GM18868 (cell line): Measurements from ENCODE around the gene HS3ST6.
"Not testable (repeated sequence)": the region's sequence is repeated elsewhere in the genome, so short reads cannot be mapped to it uniquely, and the experiment has no call there.

Source experiments
- ATAC-seq: cut with Tn5 transposase; IDR thresholded peaks from one replicate; pipeline ENCODE4 v1.9.1; 2021; ENCODE audit warnings: mild to moderate bottlenecking, moderate library complexity; ENCODE audit not compliant: unreplicated experiment

The HS3ST6 gene

DNA sequence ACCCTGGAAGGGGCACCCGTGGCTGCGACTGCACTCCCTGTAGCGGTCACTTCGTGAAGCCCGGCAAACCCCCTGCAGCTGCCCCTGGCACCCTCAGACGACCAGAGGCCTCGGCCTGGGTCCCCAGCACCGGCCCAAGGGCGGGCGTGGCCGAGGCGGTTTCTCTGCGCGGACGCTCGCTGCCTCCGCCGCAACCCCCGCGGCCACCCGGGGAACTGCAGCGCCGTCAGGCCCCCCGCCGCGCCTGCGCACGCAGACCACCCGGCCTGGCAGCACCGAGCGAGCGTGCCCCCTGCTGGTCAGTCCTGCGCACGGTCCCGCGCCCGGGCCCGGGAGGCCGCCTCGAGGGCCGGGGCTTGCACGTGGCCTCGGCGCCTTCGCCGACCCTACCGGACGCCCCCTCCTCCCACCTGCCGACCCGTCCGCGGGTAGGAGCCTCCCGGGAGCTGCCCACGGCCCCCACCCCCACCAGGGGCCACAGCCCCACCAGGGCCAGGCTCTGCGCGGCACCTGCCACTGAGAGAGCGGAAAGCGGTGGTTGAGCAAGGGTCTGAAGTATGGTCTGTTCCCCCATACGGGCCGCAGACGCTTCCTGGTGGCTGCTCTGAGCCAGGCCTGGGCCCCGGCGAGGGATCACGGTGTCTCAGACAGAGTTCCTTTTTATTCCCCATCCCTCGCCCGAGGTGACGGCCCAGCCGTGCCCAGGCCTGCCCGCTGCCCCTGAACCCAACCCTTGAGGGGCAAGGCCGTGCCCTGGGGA lies 11.5 kb upstream of the HS3ST6 start:
- peak; percentile 83 for ATAC-seq

DNA sequence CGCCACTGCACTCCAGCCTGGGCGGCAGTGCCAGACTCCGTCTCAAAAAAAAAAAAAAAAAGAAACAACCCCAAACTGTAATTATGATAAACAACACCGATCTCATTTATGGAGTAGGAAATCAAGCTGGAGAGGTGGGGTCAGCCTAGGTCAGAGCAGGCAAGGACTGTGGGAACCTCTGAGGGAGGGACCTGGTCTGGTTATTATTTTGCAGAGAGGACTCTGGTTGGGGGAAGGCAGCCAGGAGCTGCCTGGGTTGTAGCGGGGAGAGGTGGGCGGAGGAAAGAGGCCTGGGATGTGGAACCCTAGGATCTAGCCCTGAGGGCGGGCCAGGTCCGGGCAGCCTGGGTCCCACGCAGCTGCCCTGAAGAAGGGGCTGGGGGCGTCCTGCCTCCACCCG lies 10.9 kb upstream of the HS3ST6 start:
- ATAC-seq: no peak

DNA sequence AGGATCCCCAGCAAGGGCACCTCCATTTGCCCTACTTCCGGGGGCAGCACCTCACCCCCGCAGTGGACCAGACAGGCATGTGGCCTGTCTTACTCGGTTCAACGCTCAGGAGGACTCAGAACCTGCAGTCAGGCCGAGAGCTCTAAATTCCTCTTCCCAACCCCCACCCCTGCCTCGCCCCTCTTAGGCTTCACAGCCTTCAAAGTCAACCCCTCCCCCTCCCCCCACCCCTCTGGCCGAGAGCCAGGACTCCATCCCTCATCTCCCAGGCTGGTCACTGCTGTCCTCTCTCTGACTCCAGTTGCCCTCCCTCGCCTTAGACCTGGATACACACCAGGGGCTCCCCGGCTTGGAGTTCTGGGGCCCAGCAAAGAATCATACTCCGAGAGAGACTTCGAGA lies 8.1 kb upstream of the HS3ST6 start:
- ATAC-seq: no peak

DNA sequence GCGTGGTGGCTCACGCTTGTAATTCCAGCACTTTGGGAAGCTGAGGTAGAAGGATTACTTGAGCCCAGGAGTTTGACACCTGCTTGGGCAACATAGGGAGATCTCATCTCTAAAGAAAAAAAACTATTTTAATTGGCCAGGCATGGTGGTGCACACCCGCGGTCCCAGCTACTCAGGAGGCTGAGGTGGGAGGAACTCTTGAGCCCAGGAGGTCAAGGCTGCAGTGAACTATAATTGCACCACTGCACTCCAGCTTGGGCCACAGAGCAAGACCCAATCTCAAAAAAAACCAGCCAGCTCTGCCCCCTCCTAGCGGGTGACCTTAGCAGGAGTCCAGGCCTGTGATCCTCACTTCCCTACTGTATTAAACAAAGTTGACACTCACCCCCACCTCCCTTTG lies 5.9 kb upstream of the HS3ST6 start:
- no peak for ATAC-seq

DNA sequence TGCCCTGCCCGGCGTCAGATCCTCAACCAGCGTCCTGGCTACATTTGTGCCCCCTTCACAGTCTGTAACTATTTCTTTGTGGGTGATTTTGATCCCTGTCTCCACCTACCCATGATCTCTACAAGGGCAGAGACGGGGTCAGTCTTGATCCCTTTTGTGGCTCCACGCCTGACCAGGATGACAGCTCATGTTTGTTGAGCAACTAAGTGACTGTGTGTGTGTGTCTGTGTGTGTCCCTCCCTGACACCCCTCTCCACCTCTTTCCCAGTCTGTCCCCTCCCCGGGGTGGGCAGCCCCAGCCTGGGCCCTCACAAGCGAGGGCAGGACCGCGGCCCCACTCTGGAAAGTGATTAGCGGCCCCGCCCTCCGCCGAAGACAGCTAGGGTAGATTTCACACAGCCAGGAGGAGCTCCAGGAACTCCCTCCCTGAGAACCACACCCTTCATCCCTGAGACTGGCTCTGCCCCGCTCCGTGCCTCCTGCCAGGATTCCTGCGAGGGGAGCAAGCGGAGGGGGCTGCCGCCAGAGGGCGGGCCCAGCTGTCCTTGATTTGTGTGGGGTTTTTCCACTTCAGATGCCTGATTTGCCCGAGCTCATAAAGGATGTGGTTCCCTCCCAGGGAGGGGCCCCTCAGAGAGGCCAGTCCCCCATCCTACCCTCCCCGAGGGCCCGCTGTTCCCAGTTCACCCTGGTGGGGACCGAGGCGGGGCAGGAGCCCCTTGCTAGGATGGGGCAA lies 5.3 kb upstream of the HS3ST6 start:
- no peak for ATAC-seq

DNA sequence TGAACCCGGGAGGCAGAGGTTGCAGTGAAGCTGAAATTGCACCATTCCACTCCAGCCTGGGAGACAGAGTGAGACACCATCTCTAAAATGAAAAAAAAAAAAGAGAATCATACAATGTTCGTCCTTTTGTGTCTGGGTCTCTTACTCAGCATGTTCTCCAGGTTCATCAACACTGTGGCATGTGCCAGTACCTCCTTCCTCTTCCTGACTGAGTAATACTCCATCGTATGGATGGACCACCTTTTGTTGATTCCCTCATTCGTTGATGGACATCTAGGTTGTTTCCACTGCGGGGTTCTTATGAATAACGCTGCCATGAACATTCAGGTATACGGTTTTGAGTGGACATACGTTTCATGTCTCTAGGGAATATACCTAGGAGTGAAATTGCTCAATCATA lies 4.1 kb upstream of the HS3ST6 start:
- ATAC-seq: no peak

DNA sequence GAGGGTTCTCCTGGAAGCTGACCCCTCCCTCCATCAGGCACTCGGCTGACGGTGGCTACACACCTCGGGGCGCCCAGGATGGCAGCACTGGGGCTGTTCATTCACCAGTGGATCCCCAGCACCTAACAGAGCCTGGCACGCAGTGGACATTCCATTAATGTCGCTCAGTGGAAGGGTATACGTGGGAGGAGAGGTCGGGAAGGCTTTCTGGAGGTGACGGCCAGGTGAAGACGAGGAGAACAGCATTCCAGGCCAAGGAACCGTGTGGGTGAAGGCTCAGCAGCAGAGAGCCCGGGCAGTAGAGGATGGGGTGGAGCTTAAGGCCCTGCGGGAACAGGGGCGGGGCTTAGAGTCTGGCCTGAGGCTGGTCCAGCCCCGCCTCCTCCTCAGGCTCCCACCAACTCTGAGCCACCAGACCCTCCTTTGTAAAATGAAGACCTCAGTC lies 2.5 kb upstream of the HS3ST6 start:
- ATAC-seq: no peak

DNA sequence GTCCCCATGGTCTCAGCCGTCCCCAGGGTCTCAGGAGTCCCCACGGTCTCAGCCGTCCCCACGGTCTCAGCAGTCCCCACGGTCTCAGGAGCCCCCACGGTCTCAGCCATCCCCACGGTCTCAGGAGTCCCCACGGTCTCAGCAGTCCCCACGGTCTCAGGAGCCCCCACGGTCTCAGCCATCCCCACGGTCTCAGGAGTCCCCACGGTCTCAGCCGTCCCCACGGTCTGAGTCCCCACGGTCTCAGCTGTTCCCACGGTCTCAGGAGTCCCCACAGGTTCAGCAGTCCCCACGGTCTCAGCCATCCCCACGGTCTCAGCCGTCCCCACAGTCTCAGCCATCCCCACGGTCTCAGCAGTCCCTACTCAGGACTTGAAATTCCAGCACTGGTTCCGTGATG lies 1.9 kb upstream of the HS3ST6 start:
- not testable (repeated sequence) for ATAC-seq

DNA sequence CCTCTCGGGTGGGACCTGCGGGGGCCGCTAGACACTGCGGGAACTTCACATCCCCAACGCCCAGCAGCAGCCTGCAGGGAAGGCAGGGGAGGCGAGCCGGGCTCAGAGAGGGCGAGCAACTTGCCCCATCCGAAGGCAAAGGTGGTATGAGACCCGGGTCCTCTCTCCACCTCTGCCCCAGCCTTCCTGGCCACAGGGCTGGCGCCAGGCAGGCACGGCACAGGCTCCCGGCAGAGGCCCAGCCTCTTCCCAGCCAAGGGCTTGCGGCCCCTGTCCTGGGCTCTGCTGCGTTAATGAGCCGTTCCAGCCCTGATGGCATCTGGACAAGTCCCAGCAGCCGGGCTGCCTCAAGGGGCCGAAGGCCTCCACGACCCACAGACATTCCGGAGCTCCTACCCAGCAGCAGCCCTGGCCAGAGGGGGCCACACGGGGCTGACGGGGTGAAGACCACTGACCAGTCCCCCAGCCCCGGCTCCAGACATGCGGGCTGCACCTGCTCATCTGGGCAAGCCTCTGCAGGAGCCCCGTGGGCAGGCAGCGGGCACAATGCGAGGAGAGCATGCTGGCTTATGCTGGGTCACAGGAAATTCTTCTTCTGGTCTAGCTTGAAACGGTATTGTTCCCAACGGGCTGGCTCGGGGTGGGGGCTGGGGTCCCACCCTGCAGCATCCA lies 1.2 kb upstream of the HS3ST6 start:
- no peak for ATAC-seq

DNA sequence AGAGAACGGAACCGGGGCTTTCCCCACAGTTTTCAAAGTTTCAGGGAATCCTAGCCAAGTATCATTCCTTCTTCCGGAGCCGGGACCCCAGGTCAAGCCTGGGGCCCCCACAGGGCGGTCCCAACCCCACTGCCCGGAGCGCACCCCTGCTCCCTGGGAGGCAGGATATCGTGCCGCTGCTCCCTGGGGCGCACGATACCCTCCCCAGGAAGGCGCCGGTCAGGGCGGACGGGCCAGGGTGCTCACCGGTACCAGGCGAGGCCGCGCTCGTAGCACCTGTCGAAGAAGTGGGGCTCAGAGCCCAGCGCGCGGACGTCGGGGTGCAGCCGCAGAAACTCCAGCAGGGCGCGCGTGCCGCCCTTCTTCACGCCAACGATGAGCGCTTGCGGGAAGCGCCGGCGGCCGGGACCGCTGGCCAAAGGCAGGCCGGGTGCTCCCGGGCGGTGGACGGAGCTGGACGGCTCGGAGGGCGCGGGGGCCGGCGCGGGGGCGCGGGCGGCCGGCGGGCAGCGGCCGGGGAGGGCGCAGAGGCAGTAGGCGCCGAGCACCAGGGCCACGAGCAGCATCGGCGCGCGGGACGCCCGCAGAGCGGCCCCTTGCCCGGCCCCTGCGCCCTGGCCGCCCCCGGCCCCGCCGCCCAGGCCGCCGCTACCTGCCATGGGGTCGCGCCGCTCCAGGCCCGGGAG lies 407 bp downstream of the HS3ST6 start:
- ATAC-seq: no peak

DNA sequence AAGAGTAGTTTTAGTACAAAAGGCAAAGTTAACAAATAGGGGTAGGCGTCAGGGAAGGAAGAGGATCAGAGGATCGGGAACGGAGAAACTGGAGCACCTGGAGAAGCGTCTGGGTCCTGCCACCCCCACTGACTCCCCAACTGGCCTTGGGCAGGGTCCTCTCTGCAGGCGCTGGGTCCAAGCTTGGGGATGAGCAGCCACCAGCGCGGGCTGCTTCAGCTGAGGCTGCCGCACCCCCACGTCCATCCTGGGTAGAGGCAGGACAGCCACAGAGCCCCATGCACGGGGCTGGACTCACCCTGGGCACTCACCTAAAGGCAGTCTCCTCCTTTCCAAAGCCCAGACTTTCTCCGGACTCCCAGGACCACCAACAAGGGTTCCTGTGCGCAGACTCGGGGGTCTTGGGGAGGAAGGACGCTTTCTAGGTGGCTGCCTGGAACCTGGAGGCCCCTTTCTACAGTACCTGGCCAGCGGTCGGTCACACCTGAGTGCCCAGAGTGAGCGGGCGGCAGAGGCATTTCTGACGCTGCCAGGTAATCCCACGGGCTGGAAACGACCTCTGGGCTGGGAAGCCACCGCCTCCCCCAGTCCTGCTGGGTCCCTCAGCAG lies 1.1 kb downstream of the HS3ST6 start:
- no peak for ATAC-seq

DNA sequence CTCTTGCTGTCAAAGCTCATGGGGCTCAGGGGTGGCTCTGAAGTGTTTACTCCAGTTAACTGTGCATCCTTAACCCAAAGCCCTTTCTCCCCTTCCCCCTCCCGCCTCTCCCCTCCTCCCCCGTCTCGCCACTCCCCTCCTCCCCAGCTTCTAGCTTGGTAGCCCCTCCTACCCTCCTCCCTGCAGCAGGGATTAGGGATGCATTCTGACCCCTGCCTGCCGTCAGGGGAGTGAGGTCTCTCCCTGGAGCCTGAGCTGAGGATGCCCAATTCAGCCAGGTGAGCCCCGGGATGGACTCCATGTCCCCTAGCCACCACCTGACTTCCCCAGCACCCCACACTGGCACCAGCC lies 1.6 kb downstream of the HS3ST6 start:
- ATAC-seq: no peak

DNA sequence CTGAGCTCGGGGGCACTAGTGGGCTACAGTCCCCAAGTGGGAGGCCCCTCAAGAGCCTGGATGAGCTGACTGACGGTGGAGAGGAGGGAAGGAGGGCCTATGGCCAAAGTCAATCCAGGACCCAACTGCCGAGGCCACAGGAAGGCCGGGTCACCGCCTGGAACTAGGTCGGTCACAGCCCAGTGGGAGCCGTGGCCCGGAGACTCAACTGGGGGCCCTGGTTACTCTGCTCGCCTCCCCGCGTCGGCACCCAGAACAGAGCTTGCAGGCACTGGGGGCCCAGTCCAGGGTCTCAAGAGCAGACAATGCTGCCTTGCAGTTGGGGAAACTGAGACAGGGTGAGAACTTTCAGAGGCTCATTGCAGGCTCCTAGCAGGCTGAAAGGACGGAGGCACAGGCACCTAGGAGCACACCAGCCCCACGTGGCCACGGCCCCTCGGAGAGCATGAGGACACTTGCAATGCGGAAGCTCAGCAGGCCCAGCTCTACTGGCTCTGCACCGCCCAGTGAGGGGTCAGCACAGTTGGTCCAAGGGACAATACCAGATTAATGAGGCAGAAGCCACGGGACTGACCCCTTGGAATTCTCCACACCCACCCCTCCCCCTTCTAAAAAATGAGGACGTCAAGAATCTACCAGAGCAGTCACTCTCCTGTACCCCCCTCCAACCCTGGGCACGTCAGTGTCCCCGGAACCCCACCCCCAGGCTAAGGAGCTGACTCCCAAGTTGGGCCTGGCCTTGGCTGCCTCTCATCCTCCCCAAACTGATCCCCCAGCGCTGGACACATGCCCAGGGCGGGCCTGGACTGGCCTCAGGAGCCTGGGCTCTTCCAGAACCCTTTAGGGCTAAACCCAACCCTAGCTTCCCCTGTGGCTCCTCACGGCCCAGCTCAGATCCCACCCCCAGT lies 2.2 kb downstream of the HS3ST6 start:
- no peak for ATAC-seq

DNA sequence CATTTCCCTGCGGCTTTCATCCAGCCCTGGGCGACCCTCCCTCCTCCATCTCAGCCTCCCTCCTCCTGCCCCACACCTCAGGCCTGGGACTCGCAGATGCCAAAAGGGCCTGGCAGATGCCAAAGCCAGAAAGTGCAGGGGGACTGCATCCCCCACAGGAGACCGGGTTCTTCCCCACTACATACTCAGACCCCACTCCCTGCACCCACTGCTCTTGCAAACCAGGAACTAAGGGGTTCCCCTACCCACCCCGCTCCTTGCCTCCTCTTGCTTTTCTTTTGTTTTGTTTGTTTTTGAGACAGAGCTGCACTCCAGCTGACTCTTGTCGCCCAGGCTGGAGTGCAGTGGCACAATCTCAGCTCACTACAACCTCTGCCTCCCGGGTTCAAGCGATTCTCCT lies 3.2 kb downstream of the HS3ST6 start:
- no peak for ATAC-seq

DNA sequence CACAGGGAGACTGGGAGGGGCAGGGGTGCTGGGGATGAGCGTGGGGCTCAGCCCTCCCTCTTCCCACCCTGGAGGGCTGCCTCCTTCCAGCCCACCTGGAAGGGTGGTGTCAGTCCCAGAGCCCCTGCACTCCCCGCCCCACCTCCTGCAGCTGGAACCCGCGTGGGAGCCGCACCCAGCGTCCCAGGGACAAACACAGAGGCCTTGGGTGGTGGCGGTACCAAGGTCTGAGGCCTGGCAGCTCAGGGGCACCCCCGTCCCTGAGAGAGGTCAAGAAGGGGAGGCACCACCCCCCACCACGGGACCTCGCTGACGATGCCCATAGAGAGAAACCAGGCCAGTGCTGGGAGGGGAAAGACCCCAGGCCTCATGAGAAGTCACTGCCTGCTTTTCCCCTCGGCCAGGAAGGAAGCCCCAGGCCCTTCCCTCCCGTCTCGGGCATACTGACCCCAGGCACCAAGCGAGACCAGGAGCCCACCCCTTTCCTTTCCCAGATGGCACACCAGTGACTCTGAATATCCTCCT lies 4.1 kb downstream of the HS3ST6 start:
- ATAC-seq: no peak

DNA sequence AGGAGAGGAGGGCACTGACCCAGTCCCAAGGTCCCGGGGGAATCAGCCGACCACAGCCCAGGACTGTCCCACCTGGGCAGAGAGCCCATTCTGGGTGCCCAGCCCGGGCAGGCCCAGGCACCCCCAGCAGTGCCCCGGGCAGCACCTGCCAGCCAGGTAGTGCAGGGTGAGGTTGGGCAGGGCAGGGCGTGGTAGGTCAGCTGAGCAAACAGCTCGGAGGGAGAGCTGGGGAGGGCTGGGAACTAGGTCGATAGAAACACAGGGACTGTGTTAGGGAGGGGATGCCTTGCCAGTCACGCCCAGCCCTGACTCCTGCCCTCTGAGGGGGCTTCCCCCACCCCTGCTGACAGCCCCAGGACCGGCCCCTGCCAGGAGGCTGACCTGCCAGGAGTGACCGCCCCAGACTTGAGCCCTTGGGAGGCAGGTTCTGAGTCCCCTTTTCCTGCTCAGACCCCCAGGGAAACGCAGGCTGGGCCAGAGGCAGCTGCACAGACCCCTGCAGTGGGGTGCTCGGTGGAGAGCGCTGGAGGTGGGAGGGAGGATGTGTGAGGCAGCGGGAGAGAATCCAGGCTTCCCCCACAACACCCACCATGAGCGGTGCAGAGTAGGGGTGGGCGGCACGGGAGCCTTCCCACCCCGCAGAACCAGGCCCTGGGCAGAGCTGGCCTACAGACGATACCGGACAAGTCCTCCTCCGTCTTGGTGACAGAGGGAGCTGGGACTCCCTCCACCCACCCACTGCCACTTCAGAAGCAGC lies 4.7 kb downstream of the HS3ST6 start:
- no peak for ATAC-seq

DNA sequence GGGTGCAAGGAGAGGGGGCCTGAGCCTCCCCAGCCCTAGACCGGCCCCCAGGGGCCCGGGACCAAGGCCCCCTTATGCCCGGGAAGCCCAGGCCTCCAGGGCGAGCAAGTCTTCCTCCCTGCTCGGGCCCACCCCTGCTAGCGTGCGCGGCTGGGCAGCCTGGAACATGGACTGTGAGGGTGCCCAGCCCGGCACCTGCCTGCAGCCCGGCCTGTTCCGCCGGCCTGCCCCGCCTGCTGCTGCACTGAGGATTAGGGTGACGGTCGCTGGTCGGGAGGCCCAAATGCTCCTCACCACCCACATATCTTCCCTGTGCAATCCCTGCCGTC lies 6.0 kb downstream of the HS3ST6 start:
- ATAC-seq: no peak

DNA sequence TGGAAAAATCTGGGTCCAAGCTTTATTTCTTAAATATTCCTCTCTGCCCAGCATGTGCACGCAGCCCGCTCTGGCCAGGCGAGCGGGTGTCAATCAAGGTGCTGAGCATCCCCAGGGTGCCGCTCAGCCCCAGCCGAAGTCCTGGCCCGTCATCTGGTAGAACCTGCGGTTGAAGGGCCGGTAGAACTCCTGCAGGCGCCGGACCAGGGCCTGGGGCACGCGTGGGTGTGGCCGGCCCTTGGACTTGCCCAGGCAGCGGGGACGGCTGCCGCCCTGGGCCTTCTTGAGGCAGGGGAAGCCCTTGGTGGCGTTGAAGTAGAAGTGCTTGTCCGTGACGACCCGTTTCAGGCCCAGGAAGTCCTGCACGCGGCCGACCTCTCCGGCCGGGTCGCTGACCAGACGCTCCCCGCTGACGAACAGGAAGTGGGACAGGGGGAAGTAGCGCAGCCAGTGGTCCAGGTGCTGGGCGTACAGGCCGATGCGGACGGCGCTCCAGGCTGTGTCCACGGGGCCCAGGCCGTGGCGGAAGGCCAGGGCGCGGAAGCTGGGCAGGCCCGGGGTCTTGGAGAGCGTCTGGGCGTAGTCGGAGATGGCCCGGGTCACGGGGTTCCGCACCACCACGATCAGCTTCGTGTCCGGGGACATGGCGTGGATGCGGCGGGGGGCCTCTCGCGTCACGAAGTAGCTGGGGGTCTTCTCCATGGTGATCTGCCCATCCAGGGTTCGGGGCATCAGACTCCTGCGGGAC lies 6.6 kb downstream of the HS3ST6 start:
- ATAC-seq: no peak
